Right atrium auricular region (tissue), 2 donors: ENCODE measurements around the gene KCNQ1. TPM values are rescaled to one million over a fixed set of nuclear protein-coding genes. Genes with fewer than 3 reads are reported as not detected.

Experiments used
- DNase-seq: peaks from one replicate; pipeline ENCODE4 v3.0.0-alpha.2; 2019; ENCODE audit warnings: low spot score
- H3K27ac ChIP-seq, 2 donors: fragments of 200-600 bp; sonication (generic); 1 replicate in 1 of 2; 2 replicates in 1 of 2; pipeline ENCODE4 v1.5.1; 2016 to 2019
- H3K27me3 ChIP-seq, 2 donors: fragments of 200-600 bp; sonication (generic); one replicate each; pipeline versions ENCODE4 v1.5.1 to v1.6.0; 2017 to 2019
- H3K36me3 ChIP-seq: fragments of 200-600 bp; sonication (generic); one replicate; pipeline ENCODE4 v1.5.1; 2016
- H3K4me1 ChIP-seq, 2 donors: fragments of 200-600 bp; sonication (generic); one replicate each; pipeline versions ENCODE4 v1.5.1 to v1.6.0; 2017 to 2019
- H3K4me3 ChIP-seq, 2 donors: fragments of 200-600 bp; sonication (generic); 1 replicate in 1 of 2; 2 replicates in 1 of 2; pipeline ENCODE4 v1.5.1; 2017 to 2019; ENCODE audit warnings: mild to moderate bottlenecking in 1 of 2, moderate library complexity in 1 of 2
- H3K9me3 ChIP-seq, 2 donors: fragments of 200-600 bp; sonication (generic); one replicate each; pipeline ENCODE4 v1.5.1; 2019
- CTCF ChIP-seq, 2 donors: fragments of 200-600 bp; sonication (generic); IDR thresholded peaks; one replicate each; pipeline ENCODE4 v1.5.1; 2019; ENCODE audit warnings: antibody characterized with exemption in 2 of 2
- total RNA-seq, 2 donors: library from RNA; depleted of rRNA; stranded (reverse); fragments of >200 nt; gene quantifications; one replicate each; pipeline ENCODE4 v1.1.0, GENCODE V29; 2016

KCNQ1 gene
- total RNA-seq, 2 donors from 2014 or later, result 12.7 to 25.1 TPM

- H3K4me3 ChIP-seq, result no peak overlapping the region
- no peaks in the 10 kb centered on the region for H3K4me1 ChIP-seq
- TF ChIP-seq CTCF (IDR thresholded peaks at IDR 0.05), result no peak
- no peaks in the 10 kb centered on the region for H3K27me3 ChIP-seq
- H3K36me3 ChIP-seq, result no peaks in the 10 kb centered on the region
- no peaks in the 10 kb centered on the region for H3K9me3 ChIP-seq
- H3K27ac ChIP-seq, result no peak overlapping the region
- no peak for DNase-seq
These were observed 141.4 kb downstream of the KCNQ1 start for GRCh38 chr11:2586087-2586792.

DNA sequence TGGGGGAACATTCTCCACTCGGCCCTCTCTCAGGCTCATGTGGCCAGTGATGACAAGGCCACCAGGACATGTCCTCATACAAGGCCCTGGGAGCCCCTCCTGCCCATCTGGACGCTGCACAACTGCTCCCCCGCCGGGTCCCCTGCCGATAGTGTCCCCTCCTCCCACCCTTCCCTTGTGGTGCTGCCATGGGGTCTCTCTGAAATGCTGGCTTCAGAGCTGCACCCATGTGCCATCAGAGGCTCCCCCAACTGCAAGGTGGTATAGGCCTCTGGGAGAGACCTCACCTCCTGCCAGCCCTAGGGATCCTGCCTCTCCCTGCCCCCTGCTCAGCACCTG is 142.0 kb downstream of the KCNQ1 start:
- Histone ChIP-seq H3K9me3 (no peaks in the 10 kb centered on the region), H3K4me1 (no peaks in the 10 kb centered on the region), H3K27me3 (no peaks in the 10 kb centered on the region), H3K4me3 (no peak overlapping the region), H3K27ac (no peak overlapping the region), H3K36me3 (no peaks in the 10 kb centered on the region)
- no peak for TF ChIP-seq CTCF (IDR thresholded peaks at IDR 0.05)
- no peak for DNase-seq

DNA sequence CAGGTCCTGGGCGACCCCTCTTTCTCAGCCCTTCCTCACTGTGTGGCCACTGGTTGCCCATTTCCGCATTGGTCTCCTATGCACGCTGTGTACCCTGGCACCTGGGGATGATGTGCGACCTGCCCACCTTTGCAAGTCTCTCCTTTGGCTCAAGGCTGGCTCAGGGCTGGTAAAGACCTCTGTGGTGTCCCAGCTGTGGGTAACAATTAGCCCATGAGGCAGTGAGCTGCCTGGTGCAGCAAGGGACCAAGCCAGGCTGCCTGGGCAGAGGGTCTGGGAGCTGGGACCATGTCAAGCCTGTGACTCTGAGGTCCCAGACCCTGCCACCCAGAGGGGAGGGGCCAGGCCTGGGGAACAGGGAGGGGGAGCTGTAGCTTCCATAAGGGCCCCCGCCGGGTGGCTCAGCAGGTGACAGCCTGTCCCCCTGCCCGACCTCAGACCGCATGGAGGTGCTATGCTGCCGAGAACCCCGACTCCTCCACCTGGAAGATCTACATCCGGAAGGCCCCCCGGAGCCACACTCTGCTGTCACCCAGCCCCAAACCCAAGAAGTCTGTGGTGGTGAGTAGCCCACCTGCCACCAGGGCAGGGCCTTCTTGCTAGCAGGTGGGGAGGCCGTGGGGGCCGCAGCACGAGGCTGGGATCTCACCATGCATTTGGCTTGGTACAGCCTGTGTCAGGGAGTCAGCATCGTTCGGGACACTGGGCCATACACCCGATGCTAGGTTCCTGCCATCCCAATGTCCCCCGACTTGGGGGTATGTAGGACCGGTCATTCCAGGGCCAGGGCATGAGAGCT is 142.5 kb downstream of the KCNQ1 start:
- DNase-seq, result peak; percentile 52

GRCh38 chr11:2587976-2588748 is 143.4 kb downstream of the KCNQ1 start:
- no peak for DNase-seq
- Histone ChIP-seq H3K36me3 (no peaks in the 10 kb centered on the region), H3K4me1 (no peaks in the 10 kb centered on the region), H3K4me3 (no peak overlapping the region), H3K27me3 (no peaks in the 10 kb centered on the region), H3K9me3 (no peaks in the 10 kb centered on the region), H3K27ac (no peak overlapping the region)
- TF ChIP-seq CTCF (IDR thresholded peaks at IDR 0.05), result no peak

More for the DNA sequence above, 142.5 kb downstream of the KCNQ1 start:
- no peak overlapping the region for H3K4me3 ChIP-seq
- H3K9me3 ChIP-seq, result no peaks in the 10 kb centered on the region
- no peaks in the 10 kb centered on the region for H3K36me3 ChIP-seq
- no peaks in the 10 kb centered on the region for H3K4me1 ChIP-seq
- H3K27me3 ChIP-seq, result no peaks in the 10 kb centered on the region
- no peak for TF ChIP-seq CTCF (IDR thresholded peaks at IDR 0.05)
- H3K27ac ChIP-seq, result no peak overlapping the region

DNA sequence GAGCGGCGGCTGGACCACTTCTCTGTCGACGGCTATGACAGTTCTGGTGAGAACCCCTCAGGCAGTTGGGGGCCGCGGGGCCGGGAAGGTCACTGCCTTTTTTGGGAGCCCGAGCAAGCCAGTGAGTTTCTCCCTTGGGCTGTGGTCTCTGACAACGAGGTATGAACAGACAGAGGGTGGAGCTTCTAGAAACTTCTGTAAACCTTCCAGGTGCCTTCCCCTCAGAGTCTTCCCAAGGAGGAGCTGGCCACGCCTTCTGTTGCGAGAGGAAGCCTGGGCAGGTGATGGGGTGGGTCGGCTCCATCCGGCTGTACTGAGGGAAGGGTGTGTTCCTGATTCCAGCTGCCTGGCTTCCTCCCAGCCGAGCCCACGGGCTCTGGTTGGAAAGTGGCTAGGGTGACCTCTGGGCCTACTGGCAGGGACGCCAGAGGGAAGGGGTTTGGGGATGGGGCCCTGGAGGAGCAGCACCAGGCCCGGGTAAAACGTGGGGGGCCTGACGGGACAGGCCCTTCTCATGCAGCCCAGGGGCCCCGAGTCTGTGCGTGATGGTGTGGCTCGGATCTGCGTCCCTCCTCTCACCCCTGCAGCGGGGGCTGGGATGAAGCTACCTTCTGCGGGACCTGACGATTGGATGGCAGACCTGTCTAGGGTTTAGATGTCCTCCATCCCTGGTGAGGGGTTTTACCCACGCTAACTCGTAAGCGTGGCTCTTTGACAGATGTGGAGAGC is 144.2 kb downstream of the KCNQ1 start:
- no peak overlapping the region for H3K27ac ChIP-seq
- H3K9me3 ChIP-seq, result peaks cover 0 to 2% of the 10 kb centered on the region in 2 donors
- TF ChIP-seq CTCF (IDR thresholded peaks at IDR 0.05), result no peak
- H3K4me3 ChIP-seq, result no peak overlapping the region
- H3K27me3 ChIP-seq, result no peaks in the 10 kb centered on the region
- DNase-seq, result no peak
- H3K4me1 ChIP-seq, result no peaks in the 10 kb centered on the region
- H3K36me3 ChIP-seq, result no peaks in the 10 kb centered on the region
